Stimulated activated CD4-positive, alpha-beta T cell treated with anti-CD3 and anti-CD28 coated beads, Interleukin-1b, Interleukin-23, amount 100 ng/mL, for 24 hours (primary cell): ENCODE results near the gene IKZF3.
A peak's percentile ranks its signal among the peaks of the same experiment; 100 is the strongest.

Experiments
- DNase-seq, 4 experiments: peaks; one replicate each; pipeline ENCODE4 v3.0.0-alpha.2; 2020; ENCODE audit warnings: low read depth in 4 of 4, low spot score in 1 of 4

The IKZF3 gene

DNA sequence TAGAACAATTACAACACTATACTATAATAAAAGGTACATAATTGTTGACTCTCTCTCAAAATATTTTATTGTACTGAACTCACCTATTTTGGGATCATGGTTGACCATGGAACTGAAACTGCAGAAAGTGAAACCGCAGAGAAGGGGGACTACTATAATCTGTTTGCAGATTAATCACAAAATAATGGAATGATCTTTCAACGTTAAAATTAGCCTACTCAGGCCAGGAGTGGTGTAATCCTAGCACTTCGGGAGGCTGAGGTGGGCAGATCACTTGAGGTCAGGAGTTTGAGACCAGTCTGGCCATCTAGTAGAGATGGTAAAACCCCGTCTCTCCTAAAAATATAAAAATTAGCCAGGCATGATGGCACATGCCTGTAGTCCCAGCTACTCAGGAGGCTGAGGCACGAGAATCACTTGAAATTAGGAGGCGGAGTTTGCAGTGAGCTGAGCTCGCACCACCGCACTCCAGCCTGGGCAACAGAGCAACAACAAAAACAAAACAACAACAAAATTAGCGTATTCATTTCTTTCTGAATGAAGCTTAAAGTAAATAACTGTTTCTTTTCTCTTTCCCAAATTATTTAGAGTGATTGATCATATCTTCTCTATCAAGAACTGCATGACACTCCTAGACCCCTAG is 45.6 kb downstream of the IKZF3 start:
- no peak for DNase-seq

GRCh38 chr17:39816272-39816671 is 47.8 kb downstream of the IKZF3 start:
- no peak for DNase-seq

DNA sequence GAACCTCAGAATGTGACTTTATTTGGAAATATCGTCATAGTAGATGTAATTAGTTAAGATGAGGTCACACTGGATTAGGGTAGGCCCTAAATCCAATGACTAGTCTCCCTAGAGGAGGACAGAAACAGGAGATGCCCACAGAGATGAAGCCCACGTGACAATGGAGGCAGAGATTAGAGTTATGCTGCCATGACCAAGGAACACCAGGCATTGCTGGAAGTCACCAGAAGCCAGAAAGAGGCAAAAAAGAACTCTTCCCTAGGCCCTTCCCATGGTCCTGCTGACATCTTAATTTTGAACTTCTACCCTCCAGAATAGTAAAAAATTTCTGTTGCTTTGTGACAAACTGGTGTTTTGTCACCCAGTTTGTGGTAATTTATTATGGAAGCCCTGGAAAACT is 49.6 kb downstream of the IKZF3 start:
- DNase-seq = no peak

DNA sequence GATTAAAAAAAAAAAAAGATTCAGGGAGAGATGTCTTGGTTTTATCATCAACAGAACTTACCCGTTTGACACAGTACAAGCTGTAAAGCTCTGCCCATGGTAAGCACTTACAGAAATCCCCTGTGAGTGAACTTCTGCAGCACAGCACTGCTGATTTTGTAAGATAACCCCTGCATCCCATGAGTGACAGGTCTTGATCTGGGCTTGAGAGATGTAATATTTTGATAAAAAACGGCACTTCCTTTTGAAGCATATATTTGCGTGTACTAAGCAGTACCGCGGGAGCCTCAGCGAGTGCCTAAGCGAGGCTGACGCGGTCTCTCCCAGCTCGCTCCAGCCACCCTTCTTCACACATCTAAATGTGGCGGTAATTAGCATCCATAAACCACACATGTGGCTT is 50.5 kb downstream of the IKZF3 start:
- peak in 1 of 4 experiments; percentile 36 for DNase-seq

- no peak for DNase-seq
These were observed 51.6 kb downstream of the IKZF3 start for GRCh38 chr17:39812466-39812865.

DNA sequence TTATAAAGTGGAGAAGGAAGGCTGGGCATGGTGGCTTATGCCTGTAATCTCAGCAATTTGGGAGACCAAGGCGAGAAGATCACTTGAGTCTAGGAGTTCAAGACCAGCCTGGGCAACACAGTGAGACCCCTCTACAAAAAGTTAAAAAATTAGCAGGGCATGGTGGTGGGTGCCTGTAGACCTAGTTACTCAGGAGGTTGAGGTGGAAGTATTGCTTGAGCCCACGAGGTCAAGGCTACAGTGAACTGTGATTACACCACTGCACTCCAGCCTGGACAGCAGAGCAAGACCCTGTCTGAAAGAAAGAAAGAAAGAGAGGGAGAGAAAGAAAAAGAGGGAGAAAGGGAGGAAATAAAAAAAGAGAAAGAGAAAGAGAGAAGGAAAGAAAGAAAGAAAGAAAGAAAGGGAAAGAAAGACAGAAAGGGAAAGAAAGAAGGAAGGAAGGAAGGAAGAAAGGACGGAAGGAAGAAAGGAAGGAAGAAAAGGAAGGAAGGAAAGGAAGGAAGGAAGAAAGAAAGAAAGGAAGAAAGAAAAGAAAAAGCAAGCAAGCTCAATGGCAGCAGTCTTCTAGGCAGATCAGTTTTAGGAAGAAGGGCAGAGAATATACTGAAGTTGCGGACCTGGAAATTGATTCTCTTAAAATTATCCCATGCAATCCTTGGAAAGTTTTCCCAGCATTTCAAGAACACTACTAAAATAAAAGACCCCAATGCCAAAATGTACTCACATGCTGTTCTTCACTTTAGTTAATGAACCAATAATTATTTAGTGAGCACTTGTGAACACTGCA is 53.0 kb downstream of the IKZF3 start:
- no peak for DNase-seq

DNA sequence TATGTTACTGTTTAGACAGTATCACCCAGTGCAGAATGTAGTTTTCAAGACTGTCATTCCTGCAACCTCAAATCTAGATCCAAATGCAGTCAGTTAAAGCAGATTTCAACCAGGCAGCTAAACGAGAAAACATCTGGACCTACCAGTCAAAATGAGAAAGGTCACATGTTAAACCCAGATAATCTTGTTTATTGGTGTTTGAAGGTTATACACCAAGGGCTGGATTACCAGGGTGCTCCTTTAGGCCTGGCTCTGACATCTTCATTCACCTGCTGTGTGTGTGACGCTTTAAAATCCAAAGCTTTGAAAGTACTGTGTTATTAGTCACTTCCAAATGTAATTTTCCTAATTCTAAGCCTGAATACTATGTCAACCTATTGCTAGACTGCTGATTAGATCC is 54.9 kb downstream of the IKZF3 start:
- no peak for DNase-seq

DNA sequence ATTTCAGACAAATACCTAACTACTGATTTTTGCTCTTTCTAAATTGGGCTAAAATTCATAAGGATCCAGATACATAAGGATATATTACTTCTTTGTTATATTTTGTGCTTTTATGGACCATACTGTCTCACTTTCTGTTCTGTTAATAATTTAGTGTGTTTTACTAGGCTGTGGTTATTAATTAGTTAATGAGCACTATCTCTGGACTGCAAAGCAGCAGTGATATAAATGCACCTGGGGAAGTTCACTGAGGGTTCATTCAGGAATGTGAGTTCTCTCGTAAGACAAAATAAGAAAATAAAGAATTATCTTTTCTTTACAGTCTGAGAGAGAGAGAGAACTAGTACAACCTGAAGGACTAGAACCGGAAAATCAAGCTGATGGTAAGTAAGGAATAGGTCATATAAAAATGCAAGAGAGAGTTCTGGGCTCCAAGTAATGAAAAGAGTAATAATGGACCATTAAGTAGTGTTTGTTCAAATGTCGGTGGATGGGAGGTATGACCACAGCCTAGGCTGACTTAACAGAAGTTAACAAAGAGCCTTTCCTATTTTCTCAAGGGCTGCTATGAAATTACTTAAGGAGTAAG is 55.6 kb downstream of the IKZF3 start:
- no peak for DNase-seq

DNA sequence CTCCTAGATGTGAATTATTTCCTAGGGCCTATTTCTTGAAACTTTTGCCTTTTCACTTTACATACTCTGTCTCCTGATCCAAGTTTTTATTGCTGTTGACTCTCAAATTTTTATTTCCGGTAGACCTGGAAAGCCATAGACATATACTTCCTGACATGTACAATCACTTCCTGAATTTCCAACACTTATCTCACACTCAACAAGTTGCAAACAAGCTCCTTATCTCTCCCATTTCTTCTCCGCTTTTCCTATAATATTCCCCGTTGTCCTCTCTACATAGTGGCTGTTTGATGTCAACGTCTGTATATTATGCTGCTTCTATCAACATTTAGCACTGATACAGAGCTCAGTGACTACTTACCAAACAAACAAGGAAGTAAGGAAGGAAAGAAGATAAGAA is 59.3 kb downstream of the IKZF3 start:
- DNase-seq = no peak

GRCh38 chr17:39801055-39801454 is 63.1 kb downstream of the IKZF3 start:
- DNase-seq = no peak

DNA sequence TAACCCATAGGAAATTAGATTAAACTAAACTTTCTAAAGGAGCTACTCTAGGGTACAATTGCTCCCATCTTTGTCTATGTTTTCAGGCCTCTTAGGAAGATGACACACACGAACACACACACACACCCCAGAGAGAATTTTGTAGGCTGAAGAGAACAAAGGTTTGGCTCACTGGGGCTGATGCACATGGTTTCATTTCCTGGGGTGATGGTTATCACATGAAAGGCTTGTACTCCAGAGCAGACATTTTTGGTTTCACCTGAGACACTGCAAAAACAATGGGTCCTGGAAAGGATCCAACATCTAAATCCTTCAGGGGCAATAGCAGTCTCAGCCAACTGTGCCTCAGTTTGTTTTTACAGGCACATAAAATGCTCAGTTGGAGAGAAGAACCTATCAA is 63.6 kb downstream of the IKZF3 start:
- peak in 1 of 4 experiments; percentile 43 for DNase-seq

- no peak for DNase-seq
These were observed 64.7 kb downstream of the IKZF3 start for GRCh38 chr17:39799395-39799794.

- no peak for DNase-seq
These were observed 69.7 kb downstream of the IKZF3 start for GRCh38 chr17:39794249-39794970.

GRCh38 chr17:39793301-39793872 is 70.7 kb downstream of the IKZF3 start:
- no peak for DNase-seq

DNA sequence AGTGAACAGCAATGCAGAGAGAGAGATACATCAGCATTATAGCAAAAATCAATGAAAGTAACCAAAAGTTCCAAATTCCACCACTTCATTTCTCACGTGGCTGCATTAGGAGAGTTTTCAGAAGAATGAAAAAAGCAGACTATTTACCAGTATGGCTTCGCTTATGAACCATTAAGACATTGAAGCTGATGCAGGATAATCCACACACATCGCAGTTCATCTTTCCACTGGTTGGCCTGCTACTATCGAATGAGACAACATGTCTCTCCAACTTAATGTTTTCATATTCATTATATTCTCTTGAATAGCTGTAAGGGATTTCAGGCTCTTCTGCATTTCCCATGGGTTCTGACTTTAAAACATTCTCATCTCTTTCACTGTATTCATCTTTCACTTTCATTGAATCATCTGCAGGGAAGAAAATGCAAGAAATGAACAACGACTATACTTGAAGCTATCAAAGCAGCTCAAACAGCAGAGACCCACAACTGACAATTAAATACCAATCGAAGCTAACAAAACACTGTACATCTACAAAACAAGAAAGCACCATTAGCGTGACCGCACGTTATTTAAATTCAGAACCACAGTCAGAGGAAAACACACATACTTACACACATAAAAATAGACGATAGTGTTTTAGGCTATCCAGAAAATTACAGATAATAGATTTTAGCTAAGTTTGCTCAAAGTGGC is 71.4 kb downstream of the IKZF3 start:
- no peak for DNase-seq

DNA sequence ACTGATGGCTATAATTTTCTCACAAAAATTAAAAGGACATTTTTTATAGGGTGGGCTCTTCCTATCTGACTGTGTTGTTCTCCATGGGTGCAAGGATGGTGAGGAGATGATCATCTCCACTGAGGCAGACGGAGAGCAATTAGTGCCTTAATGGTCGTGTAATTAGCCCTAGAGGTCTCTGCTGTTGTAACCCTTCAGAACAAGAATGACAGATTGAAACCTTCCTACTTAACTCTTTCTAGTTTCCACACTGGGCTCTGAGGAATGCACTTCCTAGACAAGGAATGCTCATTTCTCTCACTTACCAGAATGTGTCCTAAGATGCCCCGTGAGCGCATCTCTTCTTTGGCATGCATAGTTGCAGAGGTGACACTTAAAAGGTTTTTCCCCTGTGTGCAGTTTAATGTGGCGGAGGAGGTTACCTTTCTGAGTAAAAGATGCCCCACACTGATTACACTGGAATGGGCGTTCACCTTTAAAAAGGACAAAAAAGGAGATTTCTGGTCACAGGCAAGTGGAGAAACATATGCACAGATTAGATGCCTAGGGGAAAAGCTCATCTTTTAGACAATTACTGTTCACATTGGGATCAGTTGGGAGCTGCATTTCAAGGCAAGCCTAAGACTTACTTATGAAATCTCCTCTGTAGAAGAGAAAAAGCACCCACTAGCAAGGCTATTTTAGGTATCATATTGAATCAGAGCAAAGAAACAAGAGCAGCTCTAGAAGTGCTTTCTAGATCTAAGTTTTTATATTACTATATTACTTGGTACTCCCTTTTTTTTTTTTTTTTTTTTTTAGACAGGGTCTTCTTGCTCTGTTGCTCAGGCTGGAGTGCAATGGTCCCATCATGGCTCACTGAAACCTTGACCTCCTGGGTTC is 72.8 kb downstream of the IKZF3 start:
- DNase-seq = no peak

GRCh38 chr17:39787743-39788484 is 76.2 kb downstream of the IKZF3 start:
- no peak for DNase-seq

DNA sequence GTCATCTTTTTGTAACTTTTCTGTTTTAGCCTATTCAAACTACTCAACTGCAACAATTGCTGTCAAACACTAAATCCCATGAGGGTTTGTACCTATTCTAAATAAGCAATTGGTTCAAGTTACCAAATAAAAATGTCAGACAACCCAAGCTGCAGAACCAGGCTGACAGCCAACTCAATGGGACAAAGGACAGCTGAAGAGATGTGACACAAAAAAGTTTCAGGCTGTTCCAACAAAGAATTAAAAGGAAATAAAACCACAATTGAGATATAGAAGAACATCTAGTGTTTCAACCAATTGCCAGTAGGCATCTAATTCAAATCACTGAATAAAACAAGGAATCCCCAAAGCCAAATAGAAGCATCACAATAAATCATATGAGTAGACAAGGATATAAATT is 77.1 kb downstream of the IKZF3 start:
- no peak for DNase-seq

GRCh38 chr17:39782980-39783379 is 81.1 kb downstream of the IKZF3 start:
- no peak for DNase-seq
